IMR-90 (cell line): Measurements from ENCODE around the gene ZSCAN25. TPM values are rescaled to one million over a fixed set of nuclear protein-coding genes. Genes with fewer than 3 reads are reported as not detected.

ENCODE experiments used
- ATAC-seq: fragments of 200-7000 bp; cut with Tn5 transposase; 2 replicates; pipeline ENCODE4 v1.9.1; 2020; ENCODE audit warnings: low read depth, mild to moderate bottlenecking, moderate library complexity
- BruUV-seq: library from RNA; stranded (reverse); fragments of 400-500 nt; replicated peaks from 2 replicates; lab custom pipeline; 2021; lab: Mats Ljungman, UMichigan
- CTCF ChIA-PET: fragments of 300-600 bp; formaldehyde crosslinking; extraction: SDS; loops from one replicate; lab custom pipeline; 2021; ENCODE audit warnings: antibody characterized with exemption; lab: Yijun Ruan, JAX
- POLR2A ChIA-PET: fragments of 300-600 bp; sonication (Branson Sonifier 250); formaldehyde crosslinking; loops from one replicate; lab custom pipeline; 2022; ENCODE audit warnings: antibody characterized with exemption; ENCODE audit not compliant: unreplicated experiment; lab: Charles Lee
- DNase-seq: peaks from one replicate; pipeline ENCODE4 v3.0.0; 2013
- H2AFZ ChIP-seq: replicated peaks from 2 replicates; pipeline ENCODE3; 2013; ENCODE audit warnings: low read length, mild to moderate bottlenecking; ENCODE audit not compliant: poor library complexity
- H2AK5ac ChIP-seq: 2 replicates; pipeline ENCODE4 v1.6.1; 2013; ENCODE audit warnings: low read depth, low read length, inconsistent platforms
- H2AK9ac ChIP-seq: replicated peaks from 2 replicates; pipeline ENCODE3; 2013; ENCODE audit warnings: mild to moderate bottlenecking, low read depth, low read length, moderate library complexity; ENCODE audit not compliant: poor library complexity
- H2BK120ac ChIP-seq: 2 replicates; pipeline ENCODE4 v1.6.1; 2013; ENCODE audit warnings: low read depth, low read length, inconsistent platforms
- H2BK15ac ChIP-seq: 3 replicates; pipeline ENCODE4 v1.6.1; 2013; ENCODE audit warnings: low read depth, low read length, inconsistent platforms
- H2BK20ac ChIP-seq: 2 replicates; pipeline ENCODE4 v1.6.1; 2013; ENCODE audit warnings: low read depth, mild to moderate bottlenecking, inconsistent platforms, low read length, moderate library complexity
- H2BK5ac ChIP-seq: 2 replicates; pipeline ENCODE4 v1.6.1; 2013; ENCODE audit warnings: mild to moderate bottlenecking, low read depth, low read length, inconsistent platforms; ENCODE audit not compliant: poor library complexity, severe bottlenecking
- H3K14ac ChIP-seq: replicated peaks from 2 replicates; pipeline ENCODE4 v1.6.1; 2013; ENCODE audit warnings: low read depth, low read length, inconsistent platforms
- H3K18ac ChIP-seq: 2 replicates; pipeline ENCODE4 v1.6.1; 2013; ENCODE audit warnings: low read depth, low read length, control low read depth
- H3K23ac ChIP-seq: 2 replicates; pipeline ENCODE4 v1.6.1; 2013; ENCODE audit warnings: low read depth, low read length, inconsistent platforms
- H3K27ac ChIP-seq: 2 replicates; pipeline ENCODE4 v1.5.1; 2013; ENCODE audit warnings: mild to moderate bottlenecking, control low read depth, low read length; ENCODE audit not compliant: insufficient read depth
- H3K27me3 ChIP-seq: 2 replicates; pipeline ENCODE4 v1.6.1; 2013; ENCODE audit warnings: low read length; ENCODE audit not compliant: control insufficient read depth, insufficient read depth
- H3K36me3 ChIP-seq: 2 replicates; pipeline ENCODE4 v1.6.1; 2013; ENCODE audit warnings: low read length, mixed read lengths; ENCODE audit not compliant: control insufficient read depth, insufficient read depth
- H3K4ac ChIP-seq: 2 replicates; pipeline ENCODE4 v1.6.1; 2013; ENCODE audit warnings: low read depth, low read length, inconsistent platforms
- H3K4me1 ChIP-seq: 2 replicates; pipeline ENCODE4 v1.6.1; 2013; ENCODE audit warnings: low read length, mixed read lengths; ENCODE audit not compliant: control insufficient read depth, insufficient read depth
- H3K4me2 ChIP-seq: 2 replicates; pipeline ENCODE4 v1.6.1; 2013; ENCODE audit warnings: low read depth, mild to moderate bottlenecking, control low read depth, low read length, moderate library complexity
- H3K4me3 ChIP-seq: 2 replicates; pipeline ENCODE4 v1.5.1; 2013; ENCODE audit warnings: low read depth, mild to moderate bottlenecking, control low read depth, low read length, moderate library complexity; ENCODE audit not compliant: insufficient read depth
- H3K56ac ChIP-seq: 2 replicates; pipeline ENCODE4 v1.6.1; 2013; ENCODE audit warnings: low read length, inconsistent platforms; ENCODE audit not compliant: insufficient read depth; ENCODE audit errors: extremely low read depth
- H3K79me1 ChIP-seq, 2 experiments: 2 replicates each; pipeline ENCODE4 v1.6.1; 2013; ENCODE audit warnings: low read length in 2 of 2, inconsistent platforms in 1 of 2, low read depth in 1 of 2
- H3K9ac ChIP-seq: 2 replicates; pipeline ENCODE4 v1.6.1; 2013; ENCODE audit warnings: low read depth, low read length, control low read depth
- H3K9me1 ChIP-seq: 2 replicates; pipeline ENCODE4 v1.6.1; 2013; ENCODE audit warnings: low read length, inconsistent platforms; ENCODE audit not compliant: insufficient read depth
- H3K9me3 ChIP-seq: 2 replicates; pipeline ENCODE4 v1.6.1; 2013; ENCODE audit warnings: low read length; ENCODE audit not compliant: control insufficient read depth, insufficient read depth
- H4K20me1 ChIP-seq: 2 replicates; pipeline ENCODE4 v1.6.1; 2013; ENCODE audit warnings: low read length, inconsistent platforms; ENCODE audit not compliant: insufficient read depth
- H4K5ac ChIP-seq: 2 replicates; pipeline ENCODE4 v1.6.1; 2013; ENCODE audit warnings: mild to moderate bottlenecking, low read depth, low read length, control low read depth
- H4K8ac ChIP-seq, 2 experiments: 2 replicates each; pipeline ENCODE4 v1.6.1; 2013; ENCODE audit warnings: low read depth in 2 of 2, low read length in 2 of 2, control low read depth in 1 of 2, inconsistent platforms in 1 of 2
- H4K91ac ChIP-seq: 2 replicates; pipeline ENCODE4 v1.6.1; 2013; ENCODE audit warnings: low read depth, low read length, inconsistent platforms; ENCODE audit not compliant: insufficient read depth
- BHLHE40 ChIP-seq: fragments of 150-350 bp; IDR thresholded peaks from 2 replicates; pipeline ENCODE4 v1.6.1; 2016; ENCODE audit warnings: mild to moderate bottlenecking, low read depth, low read length
- CHD1 ChIP-seq: IDR thresholded peaks from 2 replicates; pipeline ENCODE4 v1.6.1; 2012; ENCODE audit warnings: low read depth, low read length, improper control_type of control experiment
- ELK1 ChIP-seq: fragments of 150-350 bp; IDR thresholded peaks from 2 replicates; pipeline ENCODE4 v1.6.1; 2016; ENCODE audit warnings: low read depth, mild to moderate bottlenecking, low read length, moderate library complexity, borderline replicate concordance
- FOS ChIP-seq: fragments of 150-350 bp; IDR thresholded peaks from 2 replicates; pipeline ENCODE4 v1.6.1; 2016; ENCODE audit warnings: low read depth, low read length
- MAFK ChIP-seq: IDR thresholded peaks from 2 replicates; pipeline ENCODE4 v1.6.1; 2012; ENCODE audit warnings: low read depth, low read length, improper control_type of control experiment
- MAZ ChIP-seq: IDR thresholded peaks from 2 replicates; pipeline ENCODE4 v1.6.1; 2012; ENCODE audit warnings: low read depth, mild to moderate bottlenecking, low read length, improper control_type of control experiment, moderate library complexity, borderline replicate concordance
- NFE2L2 ChIP-seq: fragments of 150-350 bp; IDR thresholded peaks from 2 replicates; pipeline ENCODE4 v1.6.1; 2016; ENCODE audit warnings: low read depth, mild to moderate bottlenecking, low read length
- SMC3 ChIP-seq: fragments of 150-350 bp; IDR thresholded peaks from 2 replicates; pipeline ENCODE4 v1.6.1; 2016; ENCODE audit warnings: low read depth, mild to moderate bottlenecking, antibody characterized with exemption, low read length, moderate library complexity
- WGBS, 2 experiments: methylation state at CpG; one replicate each; pipeline versions ENCODE4 v1.1.5 to v1.1.7; 2013; ENCODE audit warnings: missing lambda C conversion rate in 2 of 2; ENCODE audit not compliant: insufficient read length in 1 of 2; ENCODE audit errors: extremely low coverage in 2 of 2; 5-methylcytosine and 5-hydroxymethylcytosine counted together
- dilution Hi-C: fragments of 300-500 bp; cut with HindIII; formaldehyde crosslinking; loops from one replicate; pipeline ENCODE4 v1.14.3; 2018; ENCODE audit warnings: low sequenced_read_pairs; ENCODE audit not compliant: unreplicated experiment
- in situ Hi-C: fragments of 300-500 bp; cut with MboI; formaldehyde crosslinking; loops from 3 replicates; pipeline ENCODE4 v1.14.3; 2019; ENCODE audit warnings: low sequenced_read_pairs, inconsistent platforms, mixed read lengths
- intact Hi-C: fragments of 100-400 bp; cut with micrococcal nuclease; formaldehyde crosslinking; loops from 2 replicates; pipeline ENCODE4 v1.10.0; 2022
- polyA plus RNA-seq, 3 experiments: library from polyadenylated mRNA; depleted of rRNA; stranded (reverse); fragments of >200 nt; gene quantifications; 2 replicates each; pipeline ENCODE4 v1.2.3, GENCODE V29; 2012; ENCODE audit warnings: low replicate concordance in 1 of 3
- total RNA-seq: library from RNA; depleted of rRNA; stranded (reverse); fragments of >200 nt; gene quantifications from 2 replicates; pipeline ENCODE4 v1.2.3, GENCODE V29; 2012

ZSCAN25 gene
- total and polyA plus RNA-seq, 2 of the 4 experiments (the other 2 are of a cell fraction), result 6.2 to 9.0 TPM

GRCh38 chr7:99627513-99627912 lies 10.8 kb downstream of the ZSCAN25 start:
- intact Hi-C loops, result no loop called here
- Histone ChIP-seq H3K79me1 (peaks cover 14 to 38% of the 10 kb centered on the region in 2 experiments), H3K9me1 (no peaks in the 10 kb centered on the region; the same call in 1 of the 2 replicates), H3K4me1 (no peaks in the 10 kb centered on the region), H2BK20ac (no peak overlapping the region), H2AFZ (no peak overlapping the region), H3K4me3 (no peak overlapping the region), H3K9ac (no peak overlapping the region), H2BK5ac (no peak overlapping the region), H3K27me3 (no peaks in the 10 kb centered on the region), H4K5ac (no peak overlapping the region), H2AK9ac (no peak overlapping the region), H4K20me1 (peaks cover 11% of the 10 kb centered on the region; the same call in 1 of the 2 replicates), H2BK15ac (no peak overlapping the region), H3K4me2 (no peak overlapping the region), H3K27ac (no peak overlapping the region), H2AK5ac (no peak overlapping the region), H3K23ac (no peak overlapping the region), H3K4ac (no peak overlapping the region), H3K9me3 (no peaks in the 10 kb centered on the region), H3K14ac (no peak overlapping the region), H4K91ac (no peak overlapping the region), H3K18ac (no peak overlapping the region), H4K8ac (no peak overlapping the region), H2BK120ac (no peak overlapping the region), H3K36me3 (peaks cover 68% of the 10 kb centered on the region), H3K56ac (no peak overlapping the region)
- DNase-seq (no peak), ATAC-seq (no peak)
- ChIA-PET POLR2A (interaction anchor here (1.5 kb wide), 1 partner anchor 11 kb away, joined by 7 read pairs; the partner anchor contains the start of gene ZSCAN25), CTCF (interaction anchor here (0.5 kb wide), 1 partner anchor 110 kb away, joined by 3 read pairs; no protein-coding TSS in a partner anchor)
- in situ Hi-C loops, result no loop called here
- TF ChIP-seq MAZ (no peak), CHD1 (no peak), MAFK (no peak), ELK1 (no peak), NFE2L2 (no peak), BHLHE40 (no peak), FOS (no peak), SMC3 (no peak)
- no TSS peak for BruUV-seq
- no CpG with 5 or more reads among the region's 11 CpGs for WGBS, 2 experiments
- dilution Hi-C loops, result no loop called here
